ENCODE data around the gene GNAI2. TPM values are rescaled to one million over a fixed set of nuclear protein-coding genes. Genes with fewer than 3 reads are reported as not detected.
A peak's percentile ranks its signal among the peaks of the same experiment; 100 is the strongest.

Gene GNAI2
- total RNA-seq, 1 experiment from 2014 or later = 201 TPM

GRCh38 chr3:50189989-50190388, 46.0 kb upstream of the GNAI2 start:
- DNase-seq = no peak
- H3K27me3 ChIP-seq (ENCODE audit: insufficient read depth, low read depth) = no peaks in the 10 kb centered on the region
- POLR2A ChIA-PET (ENCODE audit: unreplicated experiment) = no interaction called here
- intact Hi-C loops (cut with micrococcal nuclease; ENCODE audit: unreplicated experiment) = loop anchor here (1.0 to 10.0 kb wide), 3 partner anchors 36 to 485 kb away; no protein-coding TSS in a partner anchor
- H3K9me3 ChIP-seq (ENCODE audit: insufficient read depth, low read depth) = no peaks in the 10 kb centered on the region
- H3K36me3 ChIP-seq (ENCODE audit: low read depth) = no peaks in the 10 kb centered on the region
- no peak overlapping the region for H3K4me2 ChIP-seq
- H3K27ac ChIP-seq = no peak overlapping the region
- no peak overlapping the region for H3K4me3 ChIP-seq
- H2AFZ ChIP-seq = no peak overlapping the region
- no peaks in the 10 kb centered on the region for H3K79me2 ChIP-seq (ENCODE audit: low read depth)
- H3K4me1 ChIP-seq (replicated peaks; ENCODE audit: insufficient read depth) = peaks cover under 1% of the 10 kb centered on the region; the same call in 1 of the 2 replicates
- BruUV-seq (replicated peaks) = no TSS peak
- TF ChIP-seq EZH2 (IDR thresholded peaks at IDR 0.05; ENCODE audit: low read depth) (no peak), CTCF (conservative IDR thresholded peaks at IDR 0.05) (no peak)
- no peaks in the 10 kb centered on the region for H4K20me1 ChIP-seq (ENCODE audit: insufficient read depth)
- H3K9me2 ChIP-seq (ENCODE audit: insufficient read depth) = no peaks in the 10 kb centered on the region
- CTCF ChIA-PET = no interaction called here
- no peaks in the 10 kb centered on the region for H3F3A ChIP-seq (ENCODE audit: insufficient read depth, low read depth)

- Histone ChIP-seq H3K4me2 (no peak within 1 kb of the TSS), H3K4me1 (replicated peaks; ENCODE audit: insufficient read depth) (0 out of 2 replicates have a peak, but pooled peaks cover 7% of the 10 kb centered on the region), H3F3A (ENCODE audit: insufficient read depth, low read depth) (0 out of 2 replicates have a peak, but pooled peaks cover 2% of the 10 kb centered on the region), H3K36me3 (ENCODE audit: low read depth) (no peaks in the 10 kb centered on the region), H3K4me3 (no peak within 1 kb of the TSS), H3K27ac (no peak within 1 kb of the TSS), H3K9me3 (ENCODE audit: insufficient read depth, low read depth) (no peaks in the 10 kb centered on the region), H3K27me3 (ENCODE audit: insufficient read depth, low read depth) (no peaks in the 10 kb centered on the region), H3K79me2 (ENCODE audit: low read depth) (no peaks in the 10 kb centered on the region), H2AFZ (no peak within 1 kb of the TSS), H3K9me2 (ENCODE audit: insufficient read depth) (no peaks in the 10 kb centered on the region), H4K20me1 (ENCODE audit: insufficient read depth) (no peaks in the 10 kb centered on the region)
- CTCF ChIA-PET = interaction anchor here (0.5 to 1.5 kb wide), 3 partner anchors 29 to 74 kb away, joined by 3 to 4 read pairs (median 4); no protein-coding TSS in a partner anchor
- TSS peak; percentile 18 for BruUV-seq (replicated peaks)
- no peak for TF ChIP-seq EZH2 (IDR thresholded peaks at IDR 0.05; ENCODE audit: low read depth)
- TF ChIP-seq CTCF (conservative IDR thresholded peaks at IDR 0.05) = no peak
- intact Hi-C loops (cut with micrococcal nuclease; ENCODE audit: unreplicated experiment) = no loop called here
- POLR2A ChIA-PET (ENCODE audit: unreplicated experiment) = no interaction called here
- DNase-seq = no peak
Measured at GRCh38 chr3:50190936-50191660, 44.9 kb upstream of the GNAI2 start, which contains the start of gene GNAT1. GNAT1 (plus strand) TSS chr3:50191610; CDS start chr3:50191726, 116 bp downstream.

- 0 out of 2 replicates have a peak, but pooled peaks cover 2% of the 10 kb centered on the region for H3F3A ChIP-seq (ENCODE audit: insufficient read depth, low read depth)
- no peaks in the 10 kb centered on the region for H4K20me1 ChIP-seq (ENCODE audit: insufficient read depth)
- no peak overlapping the region for H3K27ac ChIP-seq
- DNase-seq = no peak
- 0 out of 2 replicates have a peak, but pooled peaks cover 7% of the 10 kb centered on the region for H3K4me1 ChIP-seq (replicated peaks; ENCODE audit: insufficient read depth)
- intact Hi-C loops (cut with micrococcal nuclease; ENCODE audit: unreplicated experiment) = loop anchor here (2.0 kb wide), 2 partner anchors 351 to 423 kb away; no protein-coding TSS in a partner anchor
- POLR2A ChIA-PET (ENCODE audit: unreplicated experiment) = interaction anchor here (0.6 kb wide), 2 partner anchors 31 to 187 kb away, joined by 4 to 9 read pairs; no protein-coding TSS in a partner anchor
- no peaks in the 10 kb centered on the region for H3K27me3 ChIP-seq (ENCODE audit: insufficient read depth, low read depth)
- CTCF ChIA-PET = interaction anchor here (0.6 to 1.5 kb wide), 2 partner anchors 31 to 69 kb away, joined by 4 read pairs; no protein-coding TSS in a partner anchor
- TF ChIP-seq CTCF (conservative IDR thresholded peaks at IDR 0.05) (no peak), EZH2 (IDR thresholded peaks at IDR 0.05; ENCODE audit: low read depth) (no peak)
- BruUV-seq (replicated peaks) = no TSS peak
- no peak overlapping the region for H3K4me2 ChIP-seq
- H2AFZ ChIP-seq = no peak overlapping the region
- no peaks in the 10 kb centered on the region for H3K9me2 ChIP-seq (ENCODE audit: insufficient read depth)
- H3K79me2 ChIP-seq (ENCODE audit: low read depth) = no peaks in the 10 kb centered on the region
- H3K9me3 ChIP-seq (ENCODE audit: insufficient read depth, low read depth) = no peaks in the 10 kb centered on the region
- H3K36me3 ChIP-seq (ENCODE audit: low read depth) = no peaks in the 10 kb centered on the region
- no peak overlapping the region for H3K4me3 ChIP-seq
Measured at GRCh38 chr3:50192124-50192523, 43.9 kb upstream of the GNAI2 start.

All from PC-9 (cell line).